Keratinocyte (primary cell): ENCODE data around the gene CSNK1D.

Source experiments
- CTCF ChIP-seq, 3 experiments: IDR thresholded peaks in 1 of 3; conservative IDR thresholded peaks in 1 of 3; optimal IDR thresholded peaks in 1 of 3; 2 replicates in 2 of 3; 3 replicates in 1 of 3; pipeline versions ENCODE3 to v1.5.1; 2011; ENCODE audit warnings: low read length in 3 of 3, mild to moderate bottlenecking in 3 of 3, moderate library complexity in 2 of 3, control low read depth in 1 of 3, inconsistent platforms in 1 of 3; ENCODE audit not compliant: insufficient read depth in 2 of 3; ENCODE audit errors: extremely low read depth in 1 of 3
- EZH2 ChIP-seq: IDR thresholded peaks from one replicate; pipeline ENCODE4 v1.6.1; 2012; ENCODE audit warnings: inconsistent platforms, mild to moderate bottlenecking, low read length, moderate library complexity

- no peak for TF ChIP-seq CTCF (optimal IDR thresholded peaks at IDR 0.05 in 1 of 3, IDR thresholded peaks at IDR 0.05 in 1 of 3, conservative IDR thresholded peaks at IDR 0.05 in 1 of 3; ENCODE audit: extremely low read depth in 1 of 3, insufficient read depth in 2 of 3, low read length in 3 of 3)
- no peak for TF ChIP-seq EZH2
These were observed 4.4 kb upstream of the CSNK1D start for GRCh38 chr17:82277851-82278250.
